GM12873 (cell line): ENCODE data around the gene FAM222B.

Source experiments
- TF ChIP-seq, protein P1 (sequence below): IDR thresholded peaks from 2 replicates; pipeline ENCODE4 v1.5.1; 2012; ENCODE audit warnings: low read depth, mild to moderate bottlenecking, moderate library complexity, low read length, control low read depth; ENCODE audit not compliant: insufficient read depth; ENCODE audit errors: missing control alignments

FAM222B gene

DNA sequence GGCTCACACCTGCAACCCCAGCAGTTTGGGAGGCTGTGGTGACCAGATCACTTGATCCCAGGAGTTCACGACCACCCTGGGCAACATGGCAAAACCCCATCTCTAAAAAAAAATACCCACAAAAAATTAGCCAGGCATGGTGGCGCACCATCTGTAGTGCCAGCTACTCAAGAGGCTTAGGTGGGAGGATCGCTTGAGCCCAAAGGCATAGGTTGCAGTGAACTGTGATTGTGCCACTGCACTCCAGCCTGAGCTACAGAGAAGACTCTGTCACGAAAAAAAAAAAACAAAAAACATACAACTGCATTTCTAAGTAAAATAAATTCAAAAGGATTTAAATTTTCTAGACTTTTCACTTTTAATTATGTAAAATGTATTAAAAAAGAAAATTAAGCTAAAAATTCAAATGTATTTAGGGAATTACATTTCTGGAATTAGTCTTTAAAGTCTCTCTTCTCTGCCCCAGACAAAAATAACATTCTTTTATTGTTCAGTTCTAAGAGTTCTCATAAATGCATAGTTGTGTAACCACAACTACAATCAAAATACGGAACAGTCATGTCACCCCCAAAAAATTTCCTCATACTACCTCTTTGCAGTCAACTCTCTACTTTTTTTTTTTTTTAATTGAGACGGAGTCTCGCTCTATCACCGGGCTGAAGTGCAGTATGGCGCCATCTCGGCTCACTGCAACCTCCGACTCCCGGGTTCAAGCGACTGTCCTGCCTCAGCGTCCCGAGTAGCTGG, 14.1 kb downstream of the FAM222B start:
- TF ChIP-seq, protein P1, sequence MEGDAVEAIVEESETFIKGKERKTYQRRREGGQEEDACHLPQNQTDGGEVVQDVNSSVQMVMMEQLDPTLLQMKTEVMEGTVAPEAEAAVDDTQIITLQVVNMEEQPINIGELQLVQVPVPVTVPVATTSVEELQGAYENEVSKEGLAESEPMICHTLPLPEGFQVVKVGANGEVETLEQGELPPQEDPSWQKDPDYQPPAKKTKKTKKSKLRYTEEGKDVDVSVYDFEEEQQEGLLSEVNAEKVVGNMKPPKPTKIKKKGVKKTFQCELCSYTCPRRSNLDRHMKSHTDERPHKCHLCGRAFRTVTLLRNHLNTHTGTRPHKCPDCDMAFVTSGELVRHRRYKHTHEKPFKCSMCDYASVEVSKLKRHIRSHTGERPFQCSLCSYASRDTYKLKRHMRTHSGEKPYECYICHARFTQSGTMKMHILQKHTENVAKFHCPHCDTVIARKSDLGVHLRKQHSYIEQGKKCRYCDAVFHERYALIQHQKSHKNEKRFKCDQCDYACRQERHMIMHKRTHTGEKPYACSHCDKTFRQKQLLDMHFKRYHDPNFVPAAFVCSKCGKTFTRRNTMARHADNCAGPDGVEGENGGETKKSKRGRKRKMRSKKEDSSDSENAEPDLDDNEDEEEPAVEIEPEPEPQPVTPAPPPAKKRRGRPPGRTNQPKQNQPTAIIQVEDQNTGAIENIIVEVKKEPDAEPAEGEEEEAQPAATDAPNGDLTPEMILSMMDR, result no peak

- TF ChIP-seq, protein P1, result no peak
These were observed 14.9 kb downstream of the FAM222B start for GRCh38 chr17:28827672-28828071.

DNA sequence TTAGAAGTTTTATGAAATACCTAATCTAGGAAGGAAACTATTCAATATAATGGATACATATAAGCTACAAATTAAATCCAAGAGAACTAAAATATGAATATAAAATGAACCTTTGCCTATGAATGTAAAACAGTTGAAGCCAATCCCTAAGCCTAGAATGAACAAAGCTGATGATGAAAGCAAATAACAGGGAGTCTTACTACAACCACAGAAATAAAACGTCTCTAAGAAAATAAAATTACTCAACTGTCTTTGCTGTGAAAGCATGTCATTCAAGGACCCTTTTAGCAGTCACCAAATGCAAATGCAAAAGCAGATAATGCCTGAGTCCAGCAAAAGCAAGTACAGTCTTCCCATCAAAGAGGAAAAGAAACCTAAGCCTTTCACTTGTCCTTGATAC, 23.0 kb downstream of the FAM222B start:
- TF ChIP-seq, protein P1, result no peak

- TF ChIP-seq, protein P1, result no peak
These were observed 23.8 kb downstream of the FAM222B start for GRCh38 chr17:28818819-28819221.

DNA sequence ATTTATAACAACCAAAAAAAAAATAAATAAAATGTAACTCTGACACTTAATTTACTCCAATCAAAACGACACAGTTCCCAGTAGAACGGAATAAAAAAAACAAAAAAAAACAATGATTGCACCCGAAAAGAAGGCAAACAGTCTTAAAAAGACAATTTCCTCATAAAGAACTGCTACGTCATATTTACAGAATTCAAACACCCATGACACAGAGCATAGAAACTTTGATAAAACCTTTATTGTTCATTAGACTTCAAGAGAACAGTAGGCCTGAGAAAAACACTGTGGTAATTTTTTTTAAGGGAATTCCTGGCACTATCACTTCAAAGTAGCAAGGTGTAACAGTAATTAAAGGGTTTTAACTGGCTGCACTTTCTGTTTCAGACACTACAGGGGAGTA, 26.1 kb downstream of the FAM222B start:
- TF ChIP-seq, protein P1, result no peak

- TF ChIP-seq, protein P1, result no peak
These were observed 29.7 kb downstream of the FAM222B start for GRCh38 chr17:28812748-28813377.

- TF ChIP-seq, protein P1, result no peak
These were observed 30.4 kb downstream of the FAM222B start for GRCh38 chr17:28812091-28812747.
